SU-DHL-6 (cell line): ENCODE results near the gene TNNT2.

Experiments used
- EZH2phosphoT487 ChIP-seq: fragments of 200-600 bp; sonication (generic), shearing (Covaris generic); conservative IDR thresholded peaks from 2 replicates; pipeline ENCODE4 v1.6.1; 2018; ENCODE audit warnings: mild to moderate bottlenecking, antibody characterized with exemption, low read length, moderate library complexity, mixed read lengths
- TF ChIP-seq, protein P1 (sequence below): fragments of 200-600 bp; sonication (generic); IDR thresholded peaks from one replicate; pipeline ENCODE4 v1.5.1; 2017; ENCODE audit warnings: antibody characterized with exemption, mild to moderate bottlenecking, low read length, moderate library complexity; ENCODE audit not compliant: insufficient read depth, poor library complexity, severe bottlenecking

- TF ChIP-seq, protein P1, sequence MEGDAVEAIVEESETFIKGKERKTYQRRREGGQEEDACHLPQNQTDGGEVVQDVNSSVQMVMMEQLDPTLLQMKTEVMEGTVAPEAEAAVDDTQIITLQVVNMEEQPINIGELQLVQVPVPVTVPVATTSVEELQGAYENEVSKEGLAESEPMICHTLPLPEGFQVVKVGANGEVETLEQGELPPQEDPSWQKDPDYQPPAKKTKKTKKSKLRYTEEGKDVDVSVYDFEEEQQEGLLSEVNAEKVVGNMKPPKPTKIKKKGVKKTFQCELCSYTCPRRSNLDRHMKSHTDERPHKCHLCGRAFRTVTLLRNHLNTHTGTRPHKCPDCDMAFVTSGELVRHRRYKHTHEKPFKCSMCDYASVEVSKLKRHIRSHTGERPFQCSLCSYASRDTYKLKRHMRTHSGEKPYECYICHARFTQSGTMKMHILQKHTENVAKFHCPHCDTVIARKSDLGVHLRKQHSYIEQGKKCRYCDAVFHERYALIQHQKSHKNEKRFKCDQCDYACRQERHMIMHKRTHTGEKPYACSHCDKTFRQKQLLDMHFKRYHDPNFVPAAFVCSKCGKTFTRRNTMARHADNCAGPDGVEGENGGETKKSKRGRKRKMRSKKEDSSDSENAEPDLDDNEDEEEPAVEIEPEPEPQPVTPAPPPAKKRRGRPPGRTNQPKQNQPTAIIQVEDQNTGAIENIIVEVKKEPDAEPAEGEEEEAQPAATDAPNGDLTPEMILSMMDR, result peak; percentile 42
- TF ChIP-seq EZH2phosphoT487, result no peak
Observed at GRCh38 chr1:201376464-201377374, 761 bp downstream of the TNNT2 start.
